NCI-H2171 (cell line): ENCODE measurements around the gene BLTP3A.

Source experiments
- DNase-seq: peaks from one replicate; lab custom pipeline; 2025; lab: John Stamatoyannopoulos, UW

BLTP3A gene

DNA sequence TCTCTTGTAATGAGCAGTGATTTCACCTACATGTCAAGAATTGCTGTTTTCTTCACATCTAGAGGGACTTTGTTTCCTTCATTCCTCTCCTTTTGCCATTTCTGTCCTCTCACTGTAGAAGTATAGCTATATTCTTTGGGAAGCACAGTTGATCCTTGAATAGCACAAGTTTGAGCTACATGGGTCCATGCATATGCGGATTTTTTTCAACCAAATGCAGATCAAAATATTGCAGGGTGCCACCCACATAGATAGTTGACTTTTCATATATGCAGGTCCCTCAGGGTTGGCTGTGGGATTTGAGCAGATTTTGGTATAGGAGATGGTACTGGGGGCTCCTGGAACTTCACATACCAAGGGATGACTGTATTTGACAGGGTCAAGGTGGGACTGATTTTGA lies 41.1 kb downstream of the BLTP3A start:
- DNase-seq: no peak

GRCh38 chr6:34834789-34835518 lies 43.1 kb downstream of the BLTP3A start:
- no peak for DNase-seq

DNA sequence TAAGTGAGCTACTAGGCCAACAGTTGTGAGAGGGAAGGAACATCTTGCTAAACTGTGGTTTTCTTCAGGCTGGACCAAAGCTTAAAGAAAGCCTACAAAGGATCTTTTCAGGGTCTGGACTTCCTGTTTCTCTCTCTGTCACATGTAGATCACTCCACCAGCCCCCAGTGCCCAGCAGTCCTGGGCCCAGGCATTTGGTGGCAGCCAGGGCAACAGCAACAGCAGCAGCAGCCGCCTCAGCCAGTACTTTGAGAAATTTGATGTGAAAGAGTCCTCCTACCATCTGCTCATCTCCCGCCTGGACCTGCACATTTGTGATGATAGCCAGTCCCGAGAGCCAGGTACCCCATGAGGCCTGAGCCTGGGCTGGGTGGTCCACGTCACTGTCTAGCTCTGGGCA lies 44.1 kb downstream of the BLTP3A start:
- DNase-seq: no peak

- DNase-seq: no peak
These were observed 44.6 kb downstream of the BLTP3A start for GRCh38 chr6:34836451-34836850.

DNA sequence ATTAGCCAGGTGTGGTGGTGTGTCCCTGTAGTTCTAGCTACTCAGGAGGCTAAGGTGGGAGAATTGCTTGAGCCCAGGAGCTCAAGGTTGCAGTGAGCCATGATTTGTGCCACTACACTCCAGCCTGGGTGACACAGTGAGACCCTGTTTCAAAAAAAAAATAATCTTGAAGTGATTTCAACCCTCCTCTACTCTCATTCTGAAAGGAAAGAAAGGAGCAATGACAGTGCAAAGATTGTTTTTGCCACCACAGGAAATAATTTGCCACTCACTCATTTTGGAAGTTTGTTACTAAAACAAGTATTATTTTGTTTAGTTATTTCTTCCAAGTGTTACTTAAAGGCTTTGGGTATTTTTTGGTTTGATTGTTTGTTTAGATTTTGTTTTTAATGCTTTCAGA lies 45.6 kb downstream of the BLTP3A start:
- DNase-seq: no peak

GRCh38 chr6:34839666-34840352 lies 47.9 kb downstream of the BLTP3A start:
- no peak for DNase-seq
